Muscle of leg (tissue), 11 donors: Measurements from ENCODE around the gene NKX2-1. TPM values are rescaled to one million over a fixed set of nuclear protein-coding genes. Genes with fewer than 3 reads are reported as not detected.

Source experiments
- DNase-seq: peaks from one replicate; pipeline ENCODE4 v3.0.0; 2013
- H3K27ac ChIP-seq: one replicate; pipeline ENCODE4 v1.5.1; 2013; ENCODE audit warnings: mild to moderate bottlenecking, low read length, control low read depth
- H3K27me3 ChIP-seq: one replicate; pipeline ENCODE4 v1.6.1; 2013; ENCODE audit warnings: low read length; ENCODE audit not compliant: control insufficient read depth, insufficient read depth
- H3K36me3 ChIP-seq: one replicate; pipeline ENCODE4 v1.6.1; 2013; ENCODE audit warnings: low read length; ENCODE audit not compliant: control insufficient read depth, insufficient read depth
- H3K4me1 ChIP-seq: one replicate; pipeline ENCODE4 v1.6.1; 2013; ENCODE audit warnings: low read length; ENCODE audit not compliant: control insufficient read depth, insufficient read depth
- H3K4me3 ChIP-seq: one replicate; pipeline ENCODE4 v1.5.1; 2013; ENCODE audit warnings: low read length, control low read depth
- H3K9me3 ChIP-seq: replicated peaks from 2 replicates; pipeline ENCODE4 v1.6.1; 2013; ENCODE audit warnings: low read depth, low read length; ENCODE audit not compliant: control insufficient read depth
- WGBS: methylation state at CpG from one replicate; pipeline ENCODE4 v1.1.5; 2013; ENCODE audit warnings: missing lambda C conversion rate; ENCODE audit not compliant: insufficient coverage; 5-methylcytosine and 5-hydroxymethylcytosine counted together
- polyA plus RNA-seq, 8 donors: library from polyadenylated mRNA; unstranded; fragments of 120-200 nt; gene quantifications; one replicate each; pipeline versions ENCODE4 v1.2.1 to v1.2.3, GENCODE V29; 2013; ENCODE audit warnings: inconsistent platforms in 1 of 8, low replicate concordance in 1 of 8; ENCODE audit not compliant: insufficient read length in 8 of 8, insufficient read depth in 1 of 8
- total RNA-seq: library from RNA; stranded (reverse); fragments of 120-200 nt; gene quantifications from one replicate; pipeline ENCODE4 v1.2.4, GENCODE V29; 2013

Gene NKX2-1
- total and polyA plus RNA-seq, 9 donors, result 4.2 TPM; not detected in 8

DNA sequence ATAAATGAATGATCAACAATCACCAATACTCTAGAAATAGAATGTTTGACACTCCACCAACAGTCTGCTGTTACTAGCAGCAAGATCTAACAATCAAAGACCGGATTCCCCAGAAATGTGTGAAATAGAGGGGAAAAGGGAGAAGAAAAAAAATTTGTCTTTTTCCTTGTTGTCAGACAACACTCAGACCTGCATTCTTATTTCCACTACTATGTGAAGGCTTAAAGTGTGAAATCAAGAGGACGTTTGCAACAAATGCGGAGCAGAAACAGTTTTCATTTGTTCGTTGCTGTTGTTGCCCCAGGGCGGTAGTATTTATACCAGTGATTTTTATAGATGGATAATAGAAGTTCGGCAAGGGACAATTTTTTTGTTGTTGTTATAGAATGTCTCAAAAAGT, 9.2 kb downstream of the NKX2-1 start:
- DNase-seq, result no peak
- no CpG with 5 or more reads among the region's 6 CpGs for WGBS
- H3K4me3 ChIP-seq, result no peak overlapping the region
- H3K27me3 ChIP-seq, result peaks cover 90% of the 10 kb centered on the region
- no peak overlapping the region for H3K27ac ChIP-seq
- H3K9me3 ChIP-seq, result no peaks in the 10 kb centered on the region
- H3K4me1 ChIP-seq, result no peaks in the 10 kb centered on the region
- no peaks in the 10 kb centered on the region for H3K36me3 ChIP-seq

DNA sequence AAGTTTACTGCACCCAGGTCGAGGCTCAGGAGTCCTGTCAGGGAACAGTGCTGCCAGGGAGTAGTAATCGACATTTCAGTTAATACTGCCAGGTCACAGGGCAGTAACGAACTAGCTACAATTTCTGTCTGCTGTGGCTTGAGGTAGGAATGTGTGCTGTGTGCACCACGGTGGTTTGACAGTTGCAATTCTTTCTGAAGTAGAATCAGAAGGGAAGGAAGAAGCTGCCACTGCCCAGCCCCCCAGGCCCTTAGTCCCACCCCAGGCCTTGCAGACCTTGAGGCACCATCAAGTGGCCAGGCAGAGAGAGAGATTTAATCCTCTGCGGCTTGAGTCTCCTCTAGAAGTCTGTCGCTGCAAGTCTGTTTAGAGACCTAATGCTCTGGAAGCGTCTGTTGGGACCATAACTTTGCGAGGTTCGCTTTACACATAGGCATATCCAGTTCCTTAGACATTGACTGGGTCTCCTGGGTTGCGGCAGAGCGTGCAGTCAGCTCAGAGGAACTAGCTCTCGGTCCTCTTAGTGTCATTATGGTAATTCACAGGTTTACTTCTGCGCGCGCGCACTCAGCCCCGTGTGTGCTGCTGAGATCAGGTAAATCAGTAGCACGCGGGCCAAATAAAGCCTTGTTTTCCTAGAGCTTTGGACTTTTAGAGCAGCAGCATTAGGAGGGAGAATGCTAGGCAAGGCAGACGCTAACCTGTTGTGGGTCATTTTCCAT, 9.8 kb downstream of the NKX2-1 start:
- WGBS, result 1% methylated on average over 19 of the region's 20 CpGs

GRCh38 chr14:36509069-36509917, 10.7 kb downstream of the NKX2-1 start:
- Histone ChIP-seq H3K27ac (no peak overlapping the region), H3K9me3 (no peaks in the 10 kb centered on the region), H3K27me3 (peaks cover 90% of the 10 kb centered on the region), H3K4me1 (peaks cover 2% of the 10 kb centered on the region), H3K36me3 (no peaks in the 10 kb centered on the region), H3K4me3 (no peak overlapping the region)
- 3% methylated on average over 10 of the region's 14 CpGs for WGBS
- no peak for DNase-seq

More for the DNA sequence above, 9.8 kb downstream of the NKX2-1 start:
- no peak for DNase-seq
- Histone ChIP-seq H3K4me1 (no peaks in the 10 kb centered on the region), H3K36me3 (no peaks in the 10 kb centered on the region), H3K27me3 (peaks cover 90% of the 10 kb centered on the region), H3K9me3 (no peaks in the 10 kb centered on the region), H3K27ac (no peak overlapping the region), H3K4me3 (no peak overlapping the region)

GRCh38 chr14:36508418-36509068, 11.5 kb downstream of the NKX2-1 start:
- H3K36me3 ChIP-seq, result no peaks in the 10 kb centered on the region
- H3K4me3 ChIP-seq, result no peak overlapping the region
- peaks cover 90% of the 10 kb centered on the region for H3K27me3 ChIP-seq
- DNase-seq, result no peak
- H3K27ac ChIP-seq, result no peak overlapping the region
- no peaks in the 10 kb centered on the region for H3K9me3 ChIP-seq
- peaks cover 3% of the 10 kb centered on the region for H3K4me1 ChIP-seq
- WGBS, result 2% methylated on average over 30 of the region's 32 CpGs

DNA sequence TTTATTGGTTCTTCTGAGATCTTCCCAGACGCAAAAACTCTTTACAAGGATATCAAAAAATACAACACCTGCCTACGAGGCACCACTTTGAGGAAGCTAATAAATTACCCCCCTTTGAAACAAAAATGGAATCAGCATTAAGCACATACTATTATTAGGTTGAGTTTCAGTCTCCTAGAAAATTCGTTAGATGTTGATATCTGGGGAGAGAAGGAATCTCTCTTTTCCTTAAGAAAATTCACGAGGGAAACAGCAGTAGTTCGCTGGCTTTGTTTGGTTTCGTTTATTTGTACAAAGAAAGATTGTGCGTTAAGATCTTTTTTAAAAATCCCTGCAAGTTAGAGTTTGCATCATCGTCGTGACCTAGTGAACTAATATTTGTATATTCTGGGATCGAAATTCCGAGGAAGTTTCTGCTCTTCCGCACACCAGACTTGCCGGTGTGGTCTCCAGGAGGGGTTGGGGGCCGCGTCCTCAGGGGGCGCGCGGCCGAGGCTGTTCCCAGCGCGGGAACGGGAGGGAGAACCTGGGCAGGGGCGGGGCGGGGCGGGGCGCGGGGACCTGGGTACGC, 12.1 kb downstream of the NKX2-1 start:
- peaks cover 89% of the 10 kb centered on the region for H3K27me3 ChIP-seq
- DNase-seq, result no peak
- H3K4me3 ChIP-seq, result no peak overlapping the region
- 3% methylated on average over 19 of the region's 28 CpGs for WGBS
- H3K36me3 ChIP-seq, result no peaks in the 10 kb centered on the region
- peaks cover 3% of the 10 kb centered on the region for H3K4me1 ChIP-seq
- no peak overlapping the region for H3K27ac ChIP-seq
- no peaks in the 10 kb centered on the region for H3K9me3 ChIP-seq

- no peaks in the 10 kb centered on the region for H3K9me3 ChIP-seq
- H3K4me3 ChIP-seq, result no peak overlapping the region
- peaks cover 3% of the 10 kb centered on the region for H3K4me1 ChIP-seq
- WGBS, result 6% methylated on average over 2 of the region's 10 CpGs
- DNase-seq, result no peak
- no peaks in the 10 kb centered on the region for H3K36me3 ChIP-seq
- H3K27me3 ChIP-seq, result peaks cover 86% of the 10 kb centered on the region
- no peak overlapping the region for H3K27ac ChIP-seq
These were observed 13.1 kb downstream of the NKX2-1 start for GRCh38 chr14:36506732-36507614.

DNA sequence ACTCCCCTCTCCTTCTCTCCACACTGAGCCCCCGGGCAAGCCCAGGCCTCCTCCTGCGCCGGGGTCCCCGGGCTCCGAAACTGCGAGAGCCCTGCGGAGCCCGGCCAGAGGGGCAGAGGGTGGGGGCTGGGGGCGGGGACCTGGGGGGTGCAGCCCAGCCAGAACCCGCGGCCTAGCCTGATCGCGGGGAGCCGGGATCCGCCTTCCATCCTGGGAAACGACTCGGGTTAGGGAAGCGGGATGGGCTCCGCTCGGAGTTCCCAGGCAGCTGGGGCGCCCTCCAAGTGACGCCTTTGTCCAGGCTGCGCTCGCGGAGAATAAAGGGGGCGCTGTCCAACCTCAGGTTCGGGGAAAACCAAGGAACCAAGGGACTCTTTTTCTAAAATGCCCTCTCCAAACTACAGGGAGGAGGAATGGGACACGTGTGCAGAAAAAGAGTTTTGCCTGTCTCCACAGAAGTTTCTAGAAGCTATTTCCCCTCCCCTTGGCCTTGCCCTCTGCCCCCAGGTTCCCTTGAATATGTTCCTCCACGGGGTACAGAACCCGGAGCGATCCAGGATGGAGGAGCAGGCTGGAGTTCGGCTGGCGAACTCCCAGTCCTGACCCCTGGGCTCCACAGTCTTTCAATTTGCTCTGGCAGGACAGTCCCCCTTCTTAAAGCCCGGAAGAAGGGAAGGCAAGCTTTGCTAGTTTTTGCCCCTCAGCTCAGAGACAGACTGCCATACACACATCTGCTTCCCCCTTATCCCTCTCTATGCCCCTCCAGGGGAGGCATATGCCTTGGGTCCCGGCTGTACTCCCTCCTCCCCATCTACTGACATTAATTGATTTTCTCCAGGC, 13.9 kb downstream of the NKX2-1 start:
- Histone ChIP-seq H3K27me3 (peaks cover 87% of the 10 kb centered on the region), H3K4me3 (no peak overlapping the region), H3K9me3 (no peaks in the 10 kb centered on the region), H3K4me1 (peaks cover 3% of the 10 kb centered on the region), H3K27ac (no peak overlapping the region), H3K36me3 (no peaks in the 10 kb centered on the region)
- no peak for DNase-seq
- under 1% methylated on average over 20 of the region's 35 CpGs for WGBS

GRCh38 chr14:36505181-36505815, 14.7 kb downstream of the NKX2-1 start:
- under 1% methylated on average over 41 of the region's 46 CpGs for WGBS
- H3K4me3 ChIP-seq, result no peak overlapping the region

More at GRCh38 chr14:36505181-36505815, 14.7 kb downstream of the NKX2-1 start:
- H3K9me3 ChIP-seq, result no peaks in the 10 kb centered on the region
- no peak for DNase-seq
- no peak overlapping the region for H3K27ac ChIP-seq
- peaks cover 3% of the 10 kb centered on the region for H3K4me1 ChIP-seq
- H3K36me3 ChIP-seq, result no peaks in the 10 kb centered on the region
- H3K27me3 ChIP-seq, result peaks cover 80% of the 10 kb centered on the region
